Inferior parietal cortex (tissue), 1 donor: ENCODE measurements around the gene AUTS2.
"Not testable (repeated sequence)": the region's sequence is repeated elsewhere in the genome, so short reads cannot be mapped to it uniquely, and the experiment has no call there.

Experiments
- DNase-seq: peaks from one replicate; pipeline ENCODE4 v3.0.0-alpha.2; 2016; ENCODE audit errors: extremely low spot score

The AUTS2 gene

DNA sequence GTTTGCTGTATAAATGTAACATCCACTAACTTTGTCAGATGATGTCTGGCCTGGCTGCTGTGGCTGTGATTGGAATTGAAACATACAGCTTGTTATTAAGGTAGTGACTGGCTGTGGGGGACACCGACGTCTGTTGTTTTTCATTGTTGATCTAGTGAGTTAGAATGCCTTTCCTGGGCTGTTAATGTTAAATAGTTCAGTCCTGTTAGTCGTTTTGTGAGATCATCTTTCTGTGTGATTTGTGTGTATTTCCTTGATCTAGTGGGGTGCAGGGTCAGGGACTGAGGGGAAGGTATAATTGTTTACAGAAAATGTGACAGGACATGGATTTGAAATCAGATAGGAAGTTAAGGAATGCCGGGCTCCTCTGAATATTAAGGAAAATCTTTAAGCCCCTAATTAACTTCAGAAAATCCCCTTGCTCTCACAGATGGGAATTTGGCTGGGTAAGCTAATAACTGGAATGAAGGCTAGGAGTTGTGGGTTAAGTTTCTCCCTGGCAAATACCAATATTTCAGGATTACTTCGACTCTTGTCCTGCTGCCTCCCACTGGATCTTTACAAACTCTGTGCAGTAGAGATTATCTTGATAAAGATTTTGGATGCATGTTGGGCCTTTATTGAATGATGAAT lies 163.1 kb downstream of the AUTS2 start:
- no peak for DNase-seq

DNA sequence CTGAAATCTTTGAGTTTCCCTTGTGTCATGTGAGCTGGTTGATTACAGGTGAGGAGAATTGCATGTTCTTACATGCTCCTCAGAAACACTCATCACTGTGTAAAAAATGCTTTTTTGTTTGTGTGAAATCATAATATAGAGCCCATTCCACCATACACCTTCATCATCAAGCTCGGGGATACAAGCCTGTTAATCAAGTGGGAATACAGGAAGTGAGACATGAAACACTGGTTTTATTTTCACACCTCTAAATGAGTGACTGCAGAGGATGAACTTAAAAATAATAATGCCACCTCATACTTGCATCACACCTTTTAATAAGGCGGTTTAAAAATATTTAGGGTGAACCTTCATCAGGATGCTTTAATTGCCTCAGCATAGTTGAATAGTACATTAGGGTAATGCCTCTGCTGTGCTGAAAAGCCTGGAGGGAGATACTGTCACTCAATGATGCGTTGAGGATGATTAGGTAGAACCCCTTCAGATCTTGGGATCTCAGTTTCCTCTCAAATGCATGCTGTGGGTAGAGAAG lies 164.6 kb downstream of the AUTS2 start:
- no peak for DNase-seq

DNA sequence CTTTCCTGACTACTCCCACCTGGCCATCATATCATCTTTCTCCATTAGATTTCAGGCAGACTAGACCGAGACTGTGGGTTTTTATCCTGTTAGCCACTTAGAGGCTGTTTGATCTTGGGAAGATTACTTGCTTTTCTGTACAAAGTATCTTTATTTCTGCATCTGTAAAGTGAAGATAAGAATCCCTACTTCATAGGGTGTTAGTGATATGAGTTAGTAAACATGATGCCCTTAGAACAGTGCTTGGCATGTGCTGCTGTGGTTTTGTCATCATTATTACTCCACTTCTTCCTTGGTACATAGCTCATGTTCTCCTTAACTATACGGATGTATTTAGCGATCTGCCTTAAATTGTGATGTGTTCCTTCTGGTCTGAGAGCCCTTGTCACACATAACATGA lies 165.2 kb downstream of the AUTS2 start:
- DNase-seq = no peak

DNA sequence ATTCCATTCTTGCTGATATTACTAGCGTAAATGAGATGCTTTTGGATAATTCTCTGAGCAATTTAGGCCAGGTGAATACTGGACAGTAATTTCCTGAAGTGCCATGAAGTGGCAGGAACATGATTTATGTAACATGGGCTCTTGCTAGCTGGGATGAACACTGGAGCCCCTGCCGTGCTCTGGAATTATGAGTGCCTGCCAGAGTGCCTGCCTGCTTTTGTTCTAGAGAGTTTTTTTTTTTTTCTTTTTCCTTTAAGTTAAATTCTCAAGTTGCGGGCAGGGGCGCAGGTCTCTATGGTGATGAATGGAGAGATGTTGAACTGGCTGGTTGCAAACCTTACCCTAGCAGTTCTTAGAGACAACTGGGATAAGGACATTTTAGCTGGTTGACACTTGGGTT lies 165.9 kb downstream of the AUTS2 start:
- DNase-seq = no peak

DNA sequence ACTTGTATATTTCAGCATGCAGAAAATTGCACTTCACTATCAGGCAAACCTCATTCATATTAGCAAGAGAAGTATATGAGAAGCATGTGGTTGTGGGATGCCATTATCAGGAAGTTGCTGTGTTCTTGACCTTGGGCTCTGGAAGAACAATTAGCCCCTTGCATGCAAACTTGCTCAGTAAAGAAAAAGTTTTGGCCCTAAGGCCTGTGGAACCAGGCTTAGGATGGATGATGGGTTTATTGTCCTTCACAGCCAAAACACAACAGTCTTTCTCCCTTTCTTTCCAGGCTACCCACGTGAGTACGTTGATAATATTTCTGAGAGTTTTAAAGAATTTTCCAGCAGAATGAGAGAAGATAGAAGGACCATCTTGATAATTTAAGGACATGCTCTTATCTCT lies 166.4 kb downstream of the AUTS2 start:
- DNase-seq = no peak

DNA sequence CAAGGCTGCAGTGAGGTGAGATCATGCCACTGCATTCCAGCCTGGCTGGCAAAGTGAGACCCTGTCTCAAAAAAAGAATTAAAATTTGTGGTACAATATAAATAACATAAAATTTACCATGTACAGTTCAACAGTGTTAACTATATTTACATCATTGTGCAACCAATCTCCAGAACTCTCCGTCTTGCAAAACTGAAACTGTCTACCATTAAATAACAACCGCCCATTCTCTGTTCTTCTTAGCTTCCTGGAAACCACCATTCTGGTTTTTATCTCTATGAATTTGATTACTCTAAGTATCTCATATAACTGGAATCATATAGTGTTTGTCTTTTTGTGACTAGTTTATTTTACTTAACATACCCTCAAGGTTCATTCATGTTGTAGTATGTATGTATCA lies 167.6 kb downstream of the AUTS2 start:
- DNase-seq = no peak

DNA sequence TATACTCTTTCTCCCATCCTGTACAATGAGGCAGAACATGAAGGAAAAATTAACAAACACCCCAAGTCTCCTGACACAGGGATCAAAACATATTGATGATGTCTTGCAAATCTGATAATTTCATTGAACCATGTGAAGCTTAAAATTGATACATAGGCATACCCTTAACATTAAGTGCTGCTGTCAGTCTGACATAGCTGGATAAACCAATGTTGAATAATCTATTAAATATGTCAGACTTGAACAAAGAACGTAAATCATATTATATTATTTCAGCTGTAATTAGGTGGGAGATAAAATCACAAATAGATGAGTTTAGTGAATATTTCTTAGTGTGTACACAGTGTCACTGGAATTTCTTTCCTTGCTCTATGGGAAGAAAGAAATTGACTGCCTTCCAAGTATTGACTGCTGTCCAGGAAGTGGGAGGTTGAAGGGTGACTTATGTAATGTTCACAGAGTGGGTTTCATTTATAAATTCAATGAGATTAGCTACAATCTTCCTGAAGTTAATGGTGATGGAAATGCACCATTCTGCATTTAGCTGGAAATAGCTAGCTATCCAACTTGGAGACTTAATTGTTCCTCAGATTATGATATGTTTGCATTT lies 170.8 kb downstream of the AUTS2 start:
- no peak for DNase-seq

DNA sequence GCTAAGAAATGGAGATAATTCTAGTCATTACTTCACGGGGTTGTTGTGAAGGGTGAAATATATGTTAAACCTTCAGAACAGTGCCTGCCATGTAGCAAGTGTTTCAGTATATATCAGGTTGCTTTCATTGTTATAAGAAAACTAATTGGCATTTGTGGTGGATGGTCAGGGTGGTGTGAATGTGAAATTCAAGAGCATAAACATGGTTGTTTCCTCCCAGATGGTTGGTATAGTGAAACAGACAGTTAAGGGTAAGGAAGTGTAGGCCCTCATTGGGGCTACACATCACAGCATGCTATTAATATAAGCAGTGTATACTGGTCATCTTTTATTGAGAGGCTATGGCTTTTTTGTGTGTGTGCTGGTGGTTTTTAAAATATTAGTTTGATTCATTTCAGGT lies 171.6 kb downstream of the AUTS2 start:
- no peak for DNase-seq

DNA sequence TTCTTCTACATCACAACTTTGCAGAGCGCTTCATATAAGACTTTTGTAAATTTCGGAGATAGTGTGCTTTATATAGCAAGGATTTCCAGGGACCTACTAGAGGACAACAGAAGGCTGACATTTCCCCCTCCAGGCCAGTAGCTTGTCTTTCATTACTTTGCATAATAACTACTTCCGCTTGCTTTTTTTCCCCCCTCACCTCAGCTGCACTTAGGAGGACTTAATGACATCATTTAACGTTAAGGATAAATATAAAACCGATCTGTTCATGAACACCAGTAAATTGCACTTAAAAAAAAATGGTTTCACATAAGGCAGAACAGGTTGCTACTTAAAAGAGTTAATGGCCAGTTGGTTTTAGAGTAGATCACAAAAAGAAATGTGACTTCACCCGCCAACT lies 172.3 kb downstream of the AUTS2 start:
- no peak for DNase-seq

DNA sequence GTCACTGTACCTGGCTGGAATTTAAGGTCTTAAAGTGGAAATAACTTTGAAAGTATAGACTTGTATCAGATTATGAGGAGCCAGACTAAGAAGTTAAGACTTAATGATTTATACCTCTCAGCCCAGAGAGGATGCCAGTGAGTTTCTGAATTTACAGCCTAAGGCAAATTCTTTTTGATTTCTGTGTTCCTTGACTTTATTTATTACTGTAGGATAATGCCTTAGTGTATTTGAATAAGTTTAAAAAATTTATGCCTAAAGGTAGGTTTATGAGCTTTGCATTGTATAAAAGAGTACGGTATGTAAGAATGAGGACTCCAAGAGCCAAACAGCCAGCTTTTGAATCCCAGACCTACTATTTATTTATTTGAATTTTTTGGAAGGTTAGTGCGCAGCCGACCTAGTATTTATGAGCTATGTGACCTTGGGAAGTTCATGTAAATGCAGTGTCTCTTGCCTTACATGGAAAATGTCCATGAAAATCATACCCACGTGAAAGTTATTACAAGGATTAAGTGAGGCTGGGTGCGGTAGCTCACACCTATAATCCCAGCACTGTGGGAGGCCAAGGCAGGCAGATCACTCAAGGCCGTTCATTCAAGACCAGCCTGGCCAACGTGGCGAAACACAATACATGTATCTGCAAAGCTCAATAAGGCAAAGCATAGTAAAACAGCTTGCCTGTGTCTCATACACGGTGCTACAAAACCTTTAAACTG lies 174.6 kb downstream of the AUTS2 start:
- no peak for DNase-seq

DNA sequence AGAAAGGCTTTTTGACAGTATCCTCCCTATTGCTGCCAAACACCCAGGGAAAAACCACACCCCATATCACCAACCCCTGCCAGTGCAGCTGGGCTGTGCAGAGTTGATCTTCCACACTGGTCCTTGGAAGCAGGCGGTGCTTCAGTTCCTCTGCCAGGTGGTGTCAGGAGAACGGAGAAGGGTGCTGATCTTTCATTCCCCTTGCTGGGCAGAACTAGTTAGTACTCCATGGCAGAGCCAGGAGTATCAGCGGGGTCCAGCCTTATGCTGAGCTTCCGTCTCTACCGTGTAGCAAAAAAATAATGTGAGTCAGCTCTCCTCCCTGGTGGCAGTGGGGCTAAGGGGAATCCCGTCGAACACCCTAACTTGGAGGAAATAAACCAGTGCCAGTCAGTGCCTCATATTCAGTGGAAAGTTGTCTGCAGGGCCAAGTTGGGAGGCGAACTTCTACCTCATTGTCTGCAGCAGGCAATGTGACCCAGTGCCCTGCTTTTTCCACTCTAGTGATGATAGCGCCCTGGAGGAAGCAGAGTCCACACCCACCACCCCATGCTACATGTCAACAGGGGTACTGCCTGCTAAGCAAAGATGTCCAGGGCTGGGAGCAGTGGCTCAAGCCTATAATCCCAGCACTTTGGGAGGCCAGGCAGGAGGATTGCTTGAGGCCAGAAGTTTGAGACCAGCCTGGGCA lies 175.4 kb downstream of the AUTS2 start:
- no peak for DNase-seq

DNA sequence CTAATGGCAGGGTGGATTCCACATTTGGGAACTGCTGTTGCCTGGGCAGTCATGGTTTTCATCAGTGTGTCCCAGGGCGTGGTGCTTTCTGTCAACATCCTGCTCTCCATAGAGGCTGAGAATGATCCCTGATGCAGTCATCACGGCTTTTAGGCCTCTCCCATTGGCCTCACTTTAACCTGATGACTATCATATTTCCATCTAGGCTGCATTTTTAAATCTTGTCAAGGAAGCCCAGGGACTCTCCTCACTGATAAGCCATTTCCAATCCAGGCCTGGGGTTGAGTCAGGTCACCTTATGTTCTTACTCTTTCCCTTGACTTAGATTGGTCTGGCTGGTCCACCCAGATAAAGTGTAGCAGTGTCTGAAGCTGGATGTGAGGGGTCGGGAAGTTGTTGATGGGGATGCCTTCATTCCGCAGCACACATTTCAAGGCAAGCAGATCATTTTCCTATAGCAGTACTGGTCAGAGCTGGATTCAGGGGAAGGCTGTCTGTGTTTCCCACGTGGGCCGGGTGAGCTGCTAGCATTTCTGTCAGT lies 177.0 kb downstream of the AUTS2 start:
- no peak for DNase-seq

DNA sequence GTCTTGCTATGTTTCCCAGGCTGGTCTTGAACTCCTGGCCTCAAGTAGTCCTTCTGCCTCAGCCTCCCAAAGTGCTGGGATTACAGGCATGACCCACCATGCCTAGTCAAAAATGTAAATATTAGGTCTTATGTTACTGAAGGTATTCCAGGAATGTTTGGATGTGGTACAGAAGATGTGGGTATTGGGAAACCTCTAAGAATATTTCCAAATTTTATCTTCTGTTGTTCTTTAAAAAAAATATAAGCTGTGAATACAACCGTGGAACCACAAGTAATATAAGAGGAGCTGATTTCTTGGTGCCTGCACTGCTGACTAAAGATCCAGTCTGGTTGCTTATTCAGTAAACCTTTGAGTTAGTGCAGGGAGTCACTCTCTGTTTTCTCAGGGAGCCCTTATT lies 178.3 kb downstream of the AUTS2 start:
- DNase-seq = no peak

DNA sequence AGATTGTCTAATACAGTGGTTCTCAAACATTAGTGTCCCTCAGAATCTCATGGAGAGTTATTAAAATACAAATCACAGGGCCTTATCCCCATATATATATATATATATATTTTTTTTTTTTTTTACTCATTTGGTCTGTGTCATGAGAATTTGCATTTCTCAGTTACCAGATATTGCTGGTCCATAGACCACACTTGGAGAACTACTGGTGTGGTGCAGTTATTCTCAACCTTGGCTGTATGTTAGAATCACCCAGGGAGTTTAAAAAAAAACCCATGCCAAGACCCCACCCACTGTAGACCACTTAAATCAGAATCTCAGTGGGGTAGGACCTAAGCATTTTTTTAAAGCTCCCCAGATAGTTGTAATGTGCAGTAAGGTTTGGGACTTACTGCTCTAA lies 179.9 kb downstream of the AUTS2 start:
- DNase-seq = no peak

DNA sequence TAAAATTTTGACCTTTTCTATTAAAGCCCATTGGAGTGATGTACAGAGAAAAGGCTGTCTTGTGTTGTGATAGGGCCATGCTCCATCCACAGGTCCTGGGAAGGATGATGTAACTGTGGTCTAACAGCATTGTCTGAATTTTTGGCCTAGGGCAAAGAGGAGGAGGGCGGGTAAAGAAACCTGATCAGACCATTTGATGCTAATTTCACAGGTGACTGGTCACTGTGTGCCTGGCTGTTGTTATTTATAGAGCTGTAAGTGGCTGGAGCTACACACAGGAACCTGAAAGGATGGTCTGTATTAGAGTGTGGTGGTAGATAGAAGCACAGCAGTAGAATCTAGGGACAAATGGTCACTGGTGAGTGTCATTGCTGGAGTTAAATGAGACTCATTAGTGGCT lies 182.1 kb downstream of the AUTS2 start:
- no peak for DNase-seq

DNA sequence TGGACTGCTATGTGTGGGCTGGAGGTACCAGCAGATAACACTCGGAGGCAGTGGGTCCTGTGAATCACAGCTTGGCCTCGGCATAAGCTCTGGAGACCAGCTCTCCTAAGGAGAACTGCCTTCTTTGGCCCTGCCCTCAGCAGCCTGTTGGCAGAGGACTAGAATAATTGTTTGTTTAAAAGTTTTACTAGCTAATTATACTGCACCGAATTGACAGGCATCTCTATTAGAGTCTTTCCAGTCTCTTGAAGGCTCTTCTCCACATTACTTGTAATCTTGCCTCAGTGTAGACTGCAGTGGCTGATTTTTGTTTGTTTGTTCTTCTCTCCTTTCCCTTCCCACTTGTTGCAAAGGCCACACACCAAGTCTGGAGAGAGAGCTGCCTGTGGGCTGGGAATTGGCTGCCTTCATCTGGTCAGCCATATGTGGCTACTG lies 183.2 kb downstream of the AUTS2 start:
- no peak for DNase-seq

DNA sequence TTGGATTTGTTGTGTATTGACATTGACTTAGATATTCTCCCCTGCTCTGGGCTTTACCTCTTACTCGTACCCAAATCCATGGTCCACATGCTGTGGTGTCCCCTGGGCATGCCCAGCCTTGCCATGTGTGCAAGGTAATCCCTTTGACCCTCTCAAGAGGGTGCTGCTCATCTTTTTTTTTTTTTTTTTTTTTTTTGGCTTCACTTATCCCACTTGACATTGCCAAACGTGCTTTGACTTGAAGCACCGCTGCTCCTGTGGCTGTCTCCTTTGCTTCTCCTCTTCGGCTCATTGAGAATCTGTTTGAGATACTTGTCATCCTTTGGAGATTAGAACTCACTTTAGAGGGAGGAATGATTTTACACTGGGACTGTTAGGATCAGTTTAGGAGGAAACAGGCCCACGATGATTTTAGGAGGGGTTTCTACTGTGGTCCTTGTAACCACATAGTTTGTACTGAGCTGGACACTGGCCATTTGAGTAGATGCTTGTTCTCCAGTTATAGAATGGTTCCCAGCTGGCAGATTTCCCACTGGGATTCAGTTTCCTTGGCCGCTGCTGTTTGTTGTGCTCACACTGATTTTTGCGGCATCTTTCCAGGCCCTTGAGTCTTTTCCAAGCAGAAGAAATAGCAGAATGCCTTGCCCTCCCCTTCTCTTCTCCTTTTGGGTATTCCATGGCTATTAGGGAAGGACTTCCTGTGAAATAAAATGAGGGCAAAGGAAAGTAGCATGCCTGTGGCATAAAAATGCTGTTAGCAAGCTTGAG lies 184.8 kb downstream of the AUTS2 start:
- peak; percentile 50 for DNase-seq

DNA sequence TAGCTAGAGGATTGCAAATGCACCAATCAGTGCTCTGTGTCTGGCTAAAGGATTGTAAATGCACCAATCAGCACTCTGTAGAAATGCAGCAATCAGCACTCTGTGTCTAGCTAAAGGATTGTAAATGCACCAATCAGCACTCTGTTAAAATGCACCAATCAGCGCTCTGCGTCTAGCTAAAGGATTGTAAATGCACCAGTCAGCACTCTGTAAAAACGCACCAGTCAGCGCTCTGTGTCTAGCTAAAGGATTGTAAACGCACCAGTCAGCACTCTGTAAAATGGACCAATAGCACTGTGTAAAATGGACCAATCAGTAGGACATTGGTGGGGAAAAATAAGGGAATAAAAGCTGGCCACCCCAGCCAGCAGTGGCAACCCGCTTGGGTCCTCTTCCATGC lies 187.9 kb downstream of the AUTS2 start:
- DNase-seq = not testable (repeated sequence)

DNA sequence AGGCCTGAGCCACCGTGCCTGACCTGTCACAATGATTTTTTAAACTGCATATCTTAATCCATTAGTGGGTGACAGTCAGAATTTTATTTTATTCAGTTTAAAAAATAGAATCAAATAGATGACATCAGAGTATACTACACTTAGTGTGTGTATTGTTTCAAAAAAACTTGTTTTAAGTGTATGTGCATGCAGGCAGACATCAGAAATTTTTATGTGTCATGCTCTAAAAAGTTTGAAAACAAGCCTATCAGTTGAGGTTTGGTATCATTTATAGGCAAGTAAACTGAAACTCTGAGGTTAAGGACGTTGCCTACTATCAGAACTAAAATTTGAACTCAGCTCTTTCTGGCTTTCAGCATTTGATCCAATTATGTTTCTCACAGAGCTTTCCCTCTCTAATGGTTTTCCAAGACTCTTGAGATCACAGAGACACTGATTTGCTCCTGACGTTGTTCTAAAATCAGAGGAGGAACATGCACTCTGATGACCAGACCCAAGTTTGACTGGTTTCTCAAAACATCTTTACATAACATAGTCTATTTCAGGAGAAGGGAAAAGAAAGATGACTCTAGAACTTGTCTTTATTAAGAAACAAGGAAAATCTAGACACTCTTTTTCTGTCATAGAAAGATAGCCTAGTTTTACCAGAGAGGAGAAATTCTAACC lies 188.6 kb downstream of the AUTS2 start:
- DNase-seq = no peak

DNA sequence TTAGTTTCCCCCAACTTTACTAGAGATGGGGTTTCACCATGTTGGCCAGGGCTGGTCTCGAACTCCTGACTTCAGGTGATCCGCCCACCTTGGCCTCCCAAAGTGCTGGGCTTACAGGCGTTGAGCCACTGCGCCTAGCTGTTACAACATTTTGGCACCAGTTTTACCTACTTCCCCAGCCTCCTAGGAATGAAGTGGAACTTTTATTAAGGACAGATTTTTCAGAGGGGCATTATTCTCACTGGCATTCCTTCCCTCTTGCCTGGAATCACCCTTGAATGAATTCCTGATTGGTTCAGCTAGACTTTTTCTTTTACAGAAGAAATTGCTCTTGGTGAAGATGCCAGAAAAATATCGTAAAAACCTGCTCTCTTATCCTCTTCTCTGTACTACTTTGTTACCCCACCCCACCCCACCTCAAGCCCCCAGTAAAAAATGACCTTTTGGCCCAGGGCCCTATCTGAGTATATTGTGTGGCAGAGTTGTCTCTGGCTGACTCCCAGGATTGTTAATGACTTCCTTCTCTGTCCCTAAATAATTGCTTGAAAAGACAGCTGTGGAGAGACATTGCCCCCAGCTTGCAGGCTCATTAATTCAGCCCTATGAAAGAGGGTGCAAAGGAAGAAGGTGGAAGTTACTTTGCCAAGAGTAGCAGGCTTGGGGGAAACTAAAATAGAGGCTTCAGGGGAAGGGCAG lies 189.6 kb downstream of the AUTS2 start:
- DNase-seq = no peak
